ENCODE results near the gene MOCS1.

MOCS1 gene

GRCh38 chr6:39865011-39865888 lies 69.0 kb downstream of the MOCS1 start:
- peak; percentile 2 to 28 (median 13) for DNase-seq

GRCh38 chr6:39861663-39862062 lies 72.6 kb downstream of the MOCS1 start:
- no peak for DNase-seq

GRCh38 chr6:39859025-39859424 lies 75.2 kb downstream of the MOCS1 start:
- DNase-seq = no peak

- DNase-seq = no peak
Measured at GRCh38 chr6:39855356-39855995, 78.8 kb downstream of the MOCS1 start.
